Measurements from ENCODE around the gene PRKCE. TPM values are rescaled to one million over a fixed set of nuclear protein-coding genes. Genes with fewer than 3 reads are reported as not detected.

PRKCE gene
- total and polyA plus RNA-seq, 2 of the 8 experiments (the other 6 are each of a cell fraction or from before 2014, with no cell fraction given) = 0.54 to 2.1 TPM

DNA sequence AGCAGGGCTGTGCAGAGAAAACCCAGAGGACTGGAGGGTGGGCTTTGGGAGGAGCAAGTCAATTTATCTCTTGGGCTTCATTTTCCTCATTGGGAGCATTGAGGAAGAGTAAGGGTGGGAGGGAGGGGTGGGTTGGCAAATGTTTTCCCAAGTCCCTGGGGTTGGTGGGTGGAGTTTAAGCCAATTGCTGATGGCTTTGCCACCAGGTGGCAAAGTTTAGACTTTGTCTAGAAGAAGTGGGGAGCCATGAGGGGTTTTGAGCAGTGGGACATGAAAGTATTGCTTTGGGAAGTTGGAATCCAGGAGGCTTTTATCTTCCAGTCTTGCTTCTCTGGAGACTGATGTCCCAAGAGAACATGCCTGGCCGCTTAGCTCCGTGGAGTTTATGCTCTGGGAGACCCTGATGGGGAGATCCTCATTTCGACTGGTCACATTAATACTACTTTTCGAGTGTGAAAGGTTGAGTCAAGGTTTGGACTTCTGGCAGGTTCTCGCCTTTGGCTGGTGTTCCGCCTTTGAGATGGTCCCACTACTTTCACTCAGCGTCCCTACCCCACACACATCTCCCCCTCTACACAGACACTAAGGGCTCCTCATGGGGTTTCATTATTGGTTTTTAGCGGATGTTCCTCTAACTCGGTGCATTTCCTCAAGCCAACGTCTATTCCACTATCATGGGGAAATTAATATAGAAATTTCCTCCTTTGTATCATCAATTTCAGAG lies 126.7 kb downstream of the PRKCE start (continued):
- no peak for TF ChIP-seq TAF7 (optimal IDR thresholded peaks at IDR 0.05; ENCODE audit: borderline replicate concordance, low read depth, low read length)
- TF ChIP-seq CHD1 (IDR thresholded peaks at IDR 0.05; ENCODE audit: low read depth, low read length) = no peak
